Right ventricle myocardium inferior (tissue), 1 donor: ENCODE measurements around the gene AXL. TPM values are rescaled to one million over a fixed set of nuclear protein-coding genes. Genes with fewer than 3 reads are reported as not detected.

Source experiments
- ATAC-seq: fragments of 200-7000 bp; cut with Tn5 transposase; one replicate; pipeline ENCODE4 v1.9.1; 2020; ENCODE audit warnings: mild to moderate bottlenecking, moderate library complexity
- DNase-seq: peaks from one replicate; pipeline ENCODE4 v3.0.0; 2021; ENCODE audit errors: missing footprints
- intact Hi-C: fragments of 100-400 bp; cut with DNase I; formaldehyde crosslinking; loops from one replicate; pipeline ENCODE4 v1.11.0; 2022
- total RNA-seq: library from RNA; stranded (reverse); fragmentation: NEBNext Ultra II Directional; extraction: Animal tissue kit (Norgen Biotek cat#: 25700); gene quantifications from one replicate; pipeline ENCODE4 v1.2.1, GENCODE V29; 2021
- donor health status: DM: no; HTN: yes; CAD: no; lungs with severe emphysema.

AXL gene
- total RNA-seq, 1 donor from 2014 or later, result 19.8 TPM

DNA sequence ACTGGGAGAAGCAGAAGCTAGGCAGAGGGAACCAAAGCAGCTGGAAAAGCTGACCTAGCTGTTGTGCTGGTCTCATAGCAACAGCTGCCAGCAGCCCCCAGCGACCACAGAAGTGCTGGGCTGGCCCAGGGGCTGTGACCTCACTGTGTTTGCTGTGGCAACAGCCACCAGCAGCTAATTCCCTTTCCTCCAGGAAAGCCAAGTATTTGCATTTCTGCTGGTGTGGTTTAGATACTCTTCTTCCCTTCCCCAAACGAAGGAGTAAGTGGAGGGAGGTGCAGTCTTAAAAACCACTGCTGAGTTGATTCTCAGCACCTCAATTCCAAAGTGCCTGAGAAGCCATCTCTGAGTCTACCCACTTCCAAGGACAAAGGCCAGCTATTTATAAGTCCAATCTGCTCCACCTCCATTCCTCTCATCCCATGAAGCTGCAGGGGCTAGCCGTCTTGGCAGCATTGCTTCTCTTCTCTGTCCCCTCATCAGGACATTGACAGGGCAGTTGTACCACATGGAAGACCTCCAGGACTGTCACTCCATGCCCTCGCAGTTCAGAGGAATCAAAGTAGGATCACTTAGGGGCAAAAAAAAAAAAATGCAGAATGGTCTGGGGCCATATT is 79.4 kb downstream of the AXL start:
- intact Hi-C loops, result loop anchor here (1.0 kb wide), 1 partner anchor 34 kb away; the partner anchor contains the start of gene HNRNPUL1
- peak; percentile 92 for DNase-seq
- peak; percentile 83 for ATAC-seq

DNA sequence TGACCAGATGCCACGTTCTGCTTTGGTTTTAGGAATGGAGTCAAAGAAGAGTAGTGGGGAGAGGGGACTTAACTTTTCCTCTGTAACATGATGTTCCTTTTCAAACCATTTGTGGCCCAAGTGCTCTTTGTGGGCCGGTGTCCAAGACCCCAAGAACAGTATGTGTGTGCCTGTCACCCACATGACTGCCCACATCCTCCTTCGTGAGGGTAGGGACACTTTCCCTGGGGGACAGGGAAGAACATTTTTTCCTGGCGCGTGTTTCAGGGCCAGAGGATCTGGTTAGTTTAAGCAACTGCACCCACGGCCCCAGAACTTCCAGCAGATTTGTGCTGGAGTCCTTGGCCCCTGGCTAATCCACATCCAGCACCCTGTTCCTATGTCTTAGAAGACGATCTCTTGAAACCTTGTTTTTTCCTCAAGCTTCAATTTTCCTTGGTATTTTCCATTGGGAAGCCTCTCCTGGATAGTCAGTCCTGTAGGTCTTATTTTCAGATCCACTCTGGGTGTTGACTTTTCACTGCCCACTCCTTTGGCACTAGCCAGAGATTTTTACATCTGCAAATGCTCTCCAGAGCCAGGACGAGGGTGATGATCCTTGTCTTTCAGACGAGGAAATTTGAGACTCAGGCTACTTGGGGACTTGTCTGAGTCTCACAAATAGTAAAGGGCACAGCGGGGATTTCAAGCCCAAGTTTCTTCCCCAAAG is 80.2 kb downstream of the AXL start:
- ATAC-seq (peak; percentile 53), DNase-seq (peak; percentile 74)
- intact Hi-C loops, result no loop called here

DNA sequence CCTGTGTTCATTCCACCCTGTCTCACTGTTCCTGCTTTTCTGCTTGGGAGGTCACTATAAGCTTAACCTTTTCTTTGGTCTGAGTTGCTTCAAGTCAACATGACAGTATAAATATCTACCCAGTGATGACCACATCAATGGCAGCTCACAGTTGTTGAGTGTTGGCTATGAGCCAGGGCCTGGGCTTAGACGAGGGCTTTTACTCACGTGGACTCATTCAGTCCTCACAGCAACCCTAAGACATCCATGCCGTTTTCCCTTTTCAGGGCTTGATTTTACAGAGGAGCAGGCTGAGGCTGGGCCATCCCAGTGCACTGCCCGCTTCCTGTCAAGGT is 80.7 kb downstream of the AXL start:
- ATAC-seq, result peak; percentile 59
- intact Hi-C loops, result no loop called here
- DNase-seq, result peak; percentile 74

DNA sequence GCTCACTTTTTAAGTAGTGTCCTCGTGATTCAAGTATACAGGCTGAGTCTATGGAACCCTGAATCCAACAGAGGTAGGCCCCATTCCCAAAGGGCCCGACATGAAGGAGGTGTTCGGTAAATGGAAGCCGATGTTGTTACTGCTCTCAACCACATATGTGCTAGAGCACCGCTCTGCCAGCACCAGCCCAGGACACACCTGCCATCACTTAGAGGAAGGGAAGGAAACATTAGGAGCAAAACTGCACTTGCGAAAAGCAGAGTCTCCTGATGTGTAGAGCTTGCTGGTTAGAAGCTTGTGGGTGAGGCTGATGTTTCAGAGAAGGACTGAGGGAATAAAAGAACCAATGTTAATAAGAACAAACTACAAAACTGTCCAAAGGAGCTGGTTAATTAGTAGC is 81.5 kb downstream of the AXL start:
- no peak for ATAC-seq
- intact Hi-C loops, result no loop called here
- no peak for DNase-seq

DNA sequence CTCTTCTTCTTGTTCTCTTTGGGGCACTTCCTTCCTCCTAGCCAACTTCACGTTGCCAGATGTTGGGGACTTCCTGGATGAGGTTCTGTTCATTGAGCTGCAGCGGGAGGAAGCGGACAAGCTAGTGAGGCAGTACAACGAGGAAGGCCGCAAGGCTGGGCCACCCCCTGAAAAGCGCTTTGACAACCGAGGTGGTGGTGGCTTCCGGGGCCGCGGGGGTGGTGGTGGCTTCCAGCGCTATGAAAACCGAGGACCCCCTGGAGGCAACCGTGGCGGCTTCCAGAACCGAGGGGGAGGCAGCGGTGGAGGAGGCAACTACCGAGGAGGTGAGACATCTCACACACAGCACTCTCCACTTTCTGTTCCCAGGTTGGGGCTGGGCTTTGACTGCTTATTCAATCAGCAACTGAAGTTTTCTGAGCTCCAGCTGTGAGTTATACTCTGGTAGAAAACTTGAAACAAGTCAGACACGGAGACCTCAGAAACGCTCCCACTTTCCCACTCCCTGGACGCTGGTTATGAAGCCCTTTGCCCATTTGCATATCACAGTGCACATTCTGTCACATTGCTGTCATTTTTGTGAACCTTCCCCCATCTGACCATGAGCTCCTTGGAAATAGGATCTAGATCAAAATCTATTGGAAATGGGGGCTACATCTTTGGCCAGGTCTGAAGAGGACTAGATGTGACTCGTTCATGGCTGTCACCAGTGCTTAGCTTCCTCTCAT is 83.8 kb downstream of the AXL start:
- DNase-seq (no peak), ATAC-seq (no peak)
- intact Hi-C loops, result no loop called here

DNA sequence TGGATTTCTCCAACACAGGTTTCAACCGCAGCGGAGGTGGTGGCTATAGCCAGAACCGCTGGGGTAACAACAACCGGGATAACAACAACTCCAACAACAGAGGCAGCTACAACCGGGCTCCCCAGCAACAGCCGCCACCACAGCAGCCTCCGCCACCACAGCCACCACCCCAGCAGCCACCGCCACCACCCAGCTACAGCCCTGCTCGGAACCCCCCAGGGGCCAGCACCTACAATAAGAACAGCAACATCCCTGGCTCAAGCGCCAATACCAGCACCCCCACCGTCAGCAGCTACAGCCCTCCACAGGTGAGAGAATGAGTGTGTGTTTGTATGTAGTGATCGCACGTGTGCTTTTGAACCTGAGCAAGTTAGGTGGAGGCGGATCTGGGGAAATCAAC is 84.9 kb downstream of the AXL start:
- no peak for ATAC-seq
- no peak for DNase-seq
- intact Hi-C loops, result no loop called here

DNA sequence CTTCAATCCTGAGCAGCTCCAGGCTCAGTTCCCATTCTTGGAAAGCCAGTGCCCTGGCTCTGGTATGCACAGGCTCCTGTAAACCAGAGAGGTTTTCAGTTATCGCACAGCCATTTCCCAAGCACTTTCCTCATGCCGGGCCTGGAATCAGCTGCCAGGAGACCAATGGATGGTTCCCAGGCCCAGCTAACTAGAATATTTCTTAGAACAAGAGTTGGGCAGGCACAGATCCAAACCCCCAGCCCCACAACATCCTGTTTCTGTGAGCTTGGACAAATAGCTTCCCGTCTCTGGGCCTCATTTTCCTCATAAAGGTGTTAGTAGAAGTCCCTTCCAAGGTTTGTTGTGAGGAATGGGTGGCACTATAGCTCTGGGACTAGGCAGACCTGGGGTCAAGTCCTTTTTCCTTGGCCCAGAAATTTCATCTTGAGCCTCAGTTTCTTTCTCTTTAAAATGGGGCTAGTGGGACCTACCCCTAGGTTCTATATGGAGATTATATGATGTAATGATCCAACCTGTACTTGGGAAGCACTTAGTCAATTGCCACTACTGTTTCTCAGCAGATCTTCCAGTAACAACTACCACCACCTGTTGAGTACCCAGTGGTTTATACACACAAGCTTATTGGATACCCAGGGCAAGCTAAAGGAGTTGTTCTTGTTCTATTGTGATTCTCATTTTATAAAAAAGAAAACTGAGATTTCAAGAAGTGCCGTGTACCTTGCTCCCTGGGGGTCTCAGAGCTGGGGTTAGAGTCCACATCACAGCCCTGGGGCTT is 85.9 kb downstream of the AXL start:
- ATAC-seq, result no peak
- intact Hi-C loops, result no loop called here
- no peak for DNase-seq

DNA sequence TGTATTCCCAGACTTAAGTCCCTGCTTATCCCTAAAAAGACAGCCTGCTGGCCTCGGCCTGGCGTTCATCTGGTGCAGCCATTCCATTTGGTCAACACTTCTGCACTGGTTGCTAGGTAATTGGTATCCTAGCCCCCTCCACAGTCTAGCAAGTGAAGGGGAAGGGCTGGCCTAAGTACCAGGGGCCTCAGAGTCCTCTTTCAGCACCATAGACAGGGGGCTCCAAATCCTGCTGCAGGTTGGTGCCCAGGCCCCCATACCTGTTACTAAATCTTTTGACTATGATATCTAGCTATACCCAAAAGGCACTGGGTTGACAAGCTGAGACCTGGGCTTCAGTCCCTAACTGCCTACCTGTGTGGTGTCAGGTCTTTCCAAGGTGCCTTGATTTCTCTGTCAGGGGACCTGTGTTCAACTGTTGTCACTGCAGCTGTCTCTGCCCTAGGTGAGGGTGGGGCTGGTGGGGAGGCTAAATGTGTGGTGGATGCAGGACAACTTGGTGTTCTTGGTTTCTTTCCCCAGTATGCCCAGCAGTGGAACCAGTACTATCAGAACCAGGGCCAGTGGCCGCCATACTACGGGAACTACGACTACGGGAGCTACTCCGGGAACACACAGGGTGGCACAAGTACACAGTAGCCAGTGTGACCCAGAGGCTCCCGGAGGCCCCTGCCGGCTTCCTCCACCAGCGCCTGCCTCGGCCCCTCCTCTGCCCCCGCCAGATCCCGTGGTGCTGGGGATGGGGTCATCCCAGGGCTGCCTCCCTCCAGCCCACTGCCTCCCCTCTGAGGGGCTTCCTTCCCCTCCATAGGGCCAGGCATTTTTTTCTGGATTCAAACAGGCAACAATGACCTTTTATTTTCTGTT is 87.1 kb downstream of the AXL start:
- DNase-seq (no peak), ATAC-seq (no peak)
- intact Hi-C loops, result no loop called here

DNA sequence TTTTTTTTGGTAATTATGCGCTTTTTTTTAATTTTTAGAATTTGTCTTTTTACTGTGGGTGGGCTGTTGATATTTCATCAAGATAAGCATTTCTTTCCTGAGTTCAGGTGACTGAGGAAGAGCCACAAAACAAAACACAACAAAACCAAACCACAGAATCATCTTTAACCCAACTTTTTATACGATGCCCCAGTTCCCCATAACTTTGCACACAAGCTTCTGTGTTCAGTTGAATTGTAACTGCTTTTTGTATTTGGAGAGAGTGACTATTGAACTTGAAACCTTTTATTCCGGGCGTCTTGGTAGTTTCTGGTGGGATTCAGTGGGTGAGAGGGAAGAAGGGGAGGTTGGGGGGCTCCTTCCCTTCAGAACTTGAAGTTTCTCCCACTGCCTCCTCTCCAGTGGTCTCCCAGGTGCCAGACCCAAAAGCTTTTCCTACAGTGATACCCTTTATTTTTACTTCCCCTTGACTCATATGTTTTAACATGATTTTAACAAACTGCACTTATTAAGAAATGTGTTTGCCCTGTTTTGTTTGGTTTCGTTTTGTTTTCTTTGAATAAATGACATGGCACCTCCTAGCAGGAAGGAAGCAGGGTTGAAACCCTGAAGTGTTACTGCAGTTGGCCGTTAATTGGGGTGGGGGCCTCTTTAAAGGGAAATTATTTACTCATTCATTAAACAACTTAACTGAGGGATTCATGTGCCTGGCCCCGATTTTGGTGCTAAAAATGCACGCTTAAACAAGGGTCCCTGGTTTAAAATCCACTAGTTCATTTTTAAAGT is 88.3 kb downstream of the AXL start:
- DNase-seq, result no peak
- ATAC-seq, result no peak
- intact Hi-C loops, result no loop called here

DNA sequence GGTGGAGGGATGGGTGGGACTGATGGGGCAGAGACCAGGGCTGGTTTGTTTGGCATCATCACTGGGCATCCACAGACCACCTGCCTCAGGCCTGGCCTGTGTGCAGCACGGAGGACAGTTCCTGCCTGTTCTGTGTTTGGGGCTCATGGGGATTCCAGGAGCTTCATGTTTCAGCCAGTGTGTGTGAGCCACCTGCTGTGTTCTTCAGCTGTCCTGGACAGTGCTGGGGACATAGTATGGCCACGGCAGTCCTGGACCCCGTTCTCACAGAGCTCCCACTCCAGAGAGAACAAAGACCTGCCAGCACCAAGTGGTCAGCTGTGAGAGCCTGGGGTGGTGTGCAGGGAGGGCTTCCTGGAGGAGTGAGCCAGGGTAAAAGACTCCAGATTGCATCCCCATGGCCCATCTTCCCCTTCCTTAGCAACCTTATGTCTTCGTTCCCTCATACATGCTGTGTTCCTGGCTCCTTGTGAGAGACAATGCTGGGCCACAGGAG is 89.0 kb downstream of the AXL start:
- DNase-seq, result no peak
- ATAC-seq, result no peak
- intact Hi-C loops, result loop anchor here (1.0 kb wide), 1 partner anchor 104 kb away; no protein-coding TSS in a partner anchor

DNA sequence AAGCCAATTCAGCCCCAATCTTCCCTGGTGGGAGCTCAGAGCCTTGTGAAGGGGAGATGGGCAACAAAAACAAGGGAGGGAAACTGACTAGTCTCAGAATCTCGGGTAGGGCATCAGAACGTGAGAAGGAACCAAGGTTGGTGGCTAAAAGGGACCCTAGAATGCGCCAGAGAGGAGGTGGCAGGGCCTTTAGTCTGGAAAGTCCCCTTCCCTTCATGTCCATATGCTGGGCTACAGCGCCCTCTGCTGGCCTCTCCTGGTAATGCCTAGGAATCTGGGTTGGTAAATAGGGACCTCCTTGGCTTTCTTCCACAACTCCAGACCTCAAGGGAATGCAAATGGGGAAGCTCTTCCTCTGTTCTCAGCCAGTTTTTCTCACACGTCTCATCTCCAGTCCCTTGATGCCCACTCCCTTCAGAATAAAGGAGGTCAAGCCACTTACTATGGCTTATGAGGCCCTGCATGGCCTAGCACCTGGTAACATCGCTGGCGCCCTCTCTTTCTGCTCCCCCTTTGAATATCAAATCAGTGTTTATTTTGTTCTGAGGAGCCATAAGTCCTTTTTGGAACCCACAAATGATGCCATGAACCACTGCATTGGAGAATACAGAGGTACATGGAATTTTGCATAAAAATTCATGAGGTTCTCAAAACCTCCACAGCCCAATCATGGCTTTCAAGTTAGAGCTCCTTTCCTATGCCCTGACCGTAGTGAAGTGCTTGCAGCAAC is 89.6 kb downstream of the AXL start:
- peak; percentile 95 for DNase-seq
- peak; percentile 75 for ATAC-seq
- intact Hi-C loops, result loop anchor here (1.0 kb wide), 2 partner anchors 46 to 104 kb away; no protein-coding TSS in a partner anchor

DNA sequence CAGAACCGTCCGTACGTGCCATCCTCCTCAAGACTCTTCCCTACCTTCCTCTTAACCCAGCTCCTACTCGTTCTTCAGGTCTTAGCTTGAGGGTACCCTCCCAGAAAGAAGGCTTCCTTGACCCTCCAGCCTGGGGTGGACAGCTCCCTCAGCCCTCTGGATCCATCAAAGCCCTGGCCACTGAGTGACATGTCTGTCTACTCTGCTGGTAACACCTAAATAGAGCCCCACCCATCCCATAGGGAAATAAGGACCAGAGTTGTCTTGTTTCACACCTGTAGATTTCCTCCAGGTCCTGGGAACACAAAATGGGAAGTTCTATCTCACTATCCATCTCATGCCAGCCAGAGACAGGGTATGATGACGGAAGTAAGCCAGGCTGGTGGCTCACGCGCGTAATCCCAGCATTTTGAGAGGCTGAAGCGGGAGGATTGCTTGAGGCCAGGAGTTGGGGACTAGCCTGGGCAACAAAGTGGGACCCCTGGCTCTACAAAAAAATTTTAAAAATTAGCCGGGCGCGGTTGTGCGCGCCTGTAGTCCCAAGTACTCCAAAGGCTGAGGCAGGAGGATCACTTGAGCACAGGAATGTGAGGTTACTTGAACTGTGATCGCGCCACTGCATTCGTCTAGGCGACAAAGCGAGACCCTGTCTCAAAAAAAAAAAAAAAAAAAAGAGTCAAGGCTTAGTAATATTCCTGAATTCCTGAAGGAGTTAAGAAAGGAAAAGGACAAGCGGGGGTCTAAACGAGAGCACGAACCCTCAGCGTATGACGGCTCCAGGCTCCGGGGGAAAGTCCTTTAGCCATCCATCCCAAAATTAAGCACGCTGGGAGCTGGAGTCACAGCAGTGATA is 90.4 kb downstream of the AXL start:
- DNase-seq (no peak), ATAC-seq (peak; percentile 21)
- intact Hi-C loops, result loop anchor here (1.0 kb wide), 2 partner anchors 42 to 47 kb away; no protein-coding TSS in a partner anchor

DNA sequence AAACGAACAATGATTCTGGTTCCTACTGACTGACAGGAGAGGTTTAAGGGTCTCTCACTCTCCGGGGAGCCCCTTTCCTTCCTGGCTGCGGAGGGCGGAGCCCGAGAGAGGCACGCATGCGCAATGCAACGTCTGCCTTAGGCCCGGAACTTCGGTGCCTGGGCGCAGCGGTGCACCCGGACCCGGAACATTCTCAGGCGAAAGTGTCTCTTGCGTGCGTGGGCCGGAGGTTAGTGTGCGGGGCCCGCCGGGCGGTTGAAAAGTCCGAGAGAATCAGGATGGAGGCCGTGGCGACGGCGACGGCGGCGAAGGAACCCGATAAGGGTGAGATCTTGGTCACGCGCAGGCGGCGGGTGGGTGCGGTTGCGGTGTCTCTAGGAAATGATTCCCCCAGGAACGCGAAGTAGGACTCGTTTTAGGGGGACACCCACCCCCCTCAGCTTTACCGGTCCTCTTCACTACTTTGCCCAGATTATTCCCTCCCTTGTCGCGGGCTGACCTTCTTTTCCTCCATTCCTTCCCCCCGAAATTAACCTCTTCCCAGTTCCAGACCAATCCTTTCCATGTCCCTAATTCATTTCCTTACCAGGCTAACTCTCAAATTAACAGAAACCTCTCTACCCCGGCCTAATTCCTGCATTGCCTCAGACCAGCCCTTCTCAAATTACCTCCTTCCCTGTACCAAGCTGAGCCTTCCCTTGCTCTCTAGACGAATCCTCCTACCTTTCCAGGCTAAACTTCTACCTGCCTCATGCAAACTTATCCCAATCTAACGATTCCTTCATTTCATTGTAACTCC is 91.2 kb downstream of the AXL start, which contains the start of gene CCDC97:
Gene CCDC97 (plus strand): TSS at position 140 of the 799 bp plus-strand sequence. CDS start 139 bp downstream, at position 279.
- intact Hi-C loops, result loop anchor here (1.0 kb wide), 1 partner anchor 41 kb away; no protein-coding TSS in a partner anchor

DNA sequence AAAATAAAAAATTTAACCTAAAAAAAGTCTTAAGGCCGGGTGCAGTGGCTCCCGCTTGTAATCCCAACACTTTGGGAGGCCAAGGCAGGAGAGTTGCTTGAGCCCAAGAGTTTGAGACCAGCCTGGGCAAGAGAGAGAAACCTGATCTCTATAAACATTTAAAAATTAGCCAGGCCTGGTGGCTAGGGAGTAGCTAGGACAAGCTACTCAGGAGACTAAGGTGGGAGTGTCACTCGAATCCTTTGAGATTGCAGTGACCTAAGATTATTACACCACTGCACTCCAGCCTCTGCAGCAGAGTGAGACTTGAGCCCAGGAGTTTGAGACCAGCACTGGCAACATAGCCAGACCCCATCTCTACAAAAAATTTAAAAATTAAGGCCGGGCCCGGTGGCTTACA is 92.0 kb downstream of the AXL start:
- intact Hi-C loops, result no loop called here
- ATAC-seq (no peak), DNase-seq (no peak)

More for the DNA sequence above, 91.2 kb downstream of the AXL start, which contains the start of gene CCDC97:
- DNase-seq, result peak; percentile 93
- ATAC-seq, result peak; percentile 83
